Measurements from ENCODE around the gene PRDM5.

DNA sequence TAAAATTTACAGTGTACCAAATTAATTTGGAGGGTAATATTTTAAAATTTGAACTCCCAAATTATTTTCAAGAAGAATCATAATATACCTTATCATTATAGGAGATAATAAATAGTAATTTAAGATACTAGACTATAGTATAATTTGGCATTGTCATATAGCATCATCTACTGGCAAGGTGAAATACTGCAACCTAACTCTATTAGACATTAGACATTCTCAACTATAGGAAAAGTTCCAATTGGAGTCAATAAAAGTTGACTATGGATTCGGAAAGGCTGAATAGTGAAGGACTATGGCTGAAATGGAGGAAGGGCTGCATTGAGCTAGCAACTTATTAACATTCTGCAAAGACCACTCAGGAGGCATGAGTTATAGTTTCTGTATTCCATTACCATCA is 113.0 kb downstream of the PRDM5 start:
- TF ChIP-seq, protein P1, sequence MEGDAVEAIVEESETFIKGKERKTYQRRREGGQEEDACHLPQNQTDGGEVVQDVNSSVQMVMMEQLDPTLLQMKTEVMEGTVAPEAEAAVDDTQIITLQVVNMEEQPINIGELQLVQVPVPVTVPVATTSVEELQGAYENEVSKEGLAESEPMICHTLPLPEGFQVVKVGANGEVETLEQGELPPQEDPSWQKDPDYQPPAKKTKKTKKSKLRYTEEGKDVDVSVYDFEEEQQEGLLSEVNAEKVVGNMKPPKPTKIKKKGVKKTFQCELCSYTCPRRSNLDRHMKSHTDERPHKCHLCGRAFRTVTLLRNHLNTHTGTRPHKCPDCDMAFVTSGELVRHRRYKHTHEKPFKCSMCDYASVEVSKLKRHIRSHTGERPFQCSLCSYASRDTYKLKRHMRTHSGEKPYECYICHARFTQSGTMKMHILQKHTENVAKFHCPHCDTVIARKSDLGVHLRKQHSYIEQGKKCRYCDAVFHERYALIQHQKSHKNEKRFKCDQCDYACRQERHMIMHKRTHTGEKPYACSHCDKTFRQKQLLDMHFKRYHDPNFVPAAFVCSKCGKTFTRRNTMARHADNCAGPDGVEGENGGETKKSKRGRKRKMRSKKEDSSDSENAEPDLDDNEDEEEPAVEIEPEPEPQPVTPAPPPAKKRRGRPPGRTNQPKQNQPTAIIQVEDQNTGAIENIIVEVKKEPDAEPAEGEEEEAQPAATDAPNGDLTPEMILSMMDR (IDR thresholded peaks at IDR 0.05; ENCODE audit: insufficient read depth, low read depth, low read length) = peak; percentile 13
- TF ChIP-seq EZH2 (IDR thresholded peaks at IDR 0.05; ENCODE audit: insufficient read depth, low read length) = no peak
